ENCODE data around the gene UBA3. TPM values are rescaled to one million over a fixed set of nuclear protein-coding genes. Genes with fewer than 3 reads are reported as not detected.

UBA3 gene
- total RNA-seq, 6 donors from 2014 or later: 36.8 to 71.9 (median 50.5) TPM

GRCh38 chr3:69012100-69012799 lies 67.9 kb downstream of the UBA3 start:
- Histone ChIP-seq H3K27ac (peak overlapping the region; percentile 95 to 100 (median 98)), H3K4me3 (peak overlapping the region; percentile 72 to 83 (median 78)), H3K27me3 (no peaks in the 10 kb centered on the region), H3K36me3 (peaks cover 0 to 32% (median 3%) of the 10 kb centered on the region in 4 donors), H3K9me3 (no peaks in the 10 kb centered on the region), H3K4me1 (peaks cover 16 to 40% (median 32%) of the 10 kb centered on the region in 4 donors)
- TF ChIP-seq POLR2A (IDR thresholded peaks at IDR 0.05): peak in 1 of 4 donors; percentile 35
- peak in 1 of 2 donors; percentile 15 for TF ChIP-seq POLR2AphosphoS5 (IDR thresholded peaks at IDR 0.05)
- no peak for TF ChIP-seq CTCF (IDR thresholded peaks at IDR 0.05)
- TF ChIP-seq EP300 (IDR thresholded peaks at IDR 0.05): peak in 1 of 4 donors; percentile 32
- ATAC-seq (ENCODE audit: low FRiP score in 2 of 2) (peak; percentile 0 to 43), DNase-seq (peak; percentile 37 to 81)
- 54 to 57% methylated on average over 17 to 22 of the region's 22 CpGs for WGBS, 2 donors

- peaks cover 20 to 36% (median 30%) of the 10 kb centered on the region in 4 donors for H3K4me1 ChIP-seq
- WGBS, 2 donors: 85 to 88% methylated on average over 8 of the region's 8 CpGs
Measured at GRCh38 chr3:69011096-69011730, 69.0 kb downstream of the UBA3 start.

GRCh38 chr3:69009559-69010410 lies 70.4 kb downstream of the UBA3 start:
- Histone ChIP-seq H3K4me3 (no peak overlapping the region), H3K27me3 (no peaks in the 10 kb centered on the region), H3K27ac (peak overlapping the region; percentile 45 to 100 (median 78)), H3K4me1 (peaks cover 20 to 44% (median 29%) of the 10 kb centered on the region in 4 donors), H3K9me3 (no peaks in the 10 kb centered on the region), H3K36me3 (peaks cover 7 to 57% (median 11%) of the 10 kb centered on the region in 4 donors)
- TF ChIP-seq CTCF (IDR thresholded peaks at IDR 0.05) (no peak), EP300 (IDR thresholded peaks at IDR 0.05) (no peak), POLR2AphosphoS5 (IDR thresholded peaks at IDR 0.05) (no peak), POLR2A (IDR thresholded peaks at IDR 0.05) (no peak)
- 58 to 64% methylated on average over 3 of the region's 3 CpGs for WGBS, 2 donors
- DNase-seq (no peak), ATAC-seq (ENCODE audit: low FRiP score in 2 of 2) (no peak)

More at GRCh38 chr3:69011096-69011730, 69.0 kb downstream of the UBA3 start:
- peaks cover 7 to 42% (median 10%) of the 10 kb centered on the region in 4 donors for H3K36me3 ChIP-seq
- ATAC-seq (ENCODE audit: low FRiP score in 2 of 2) (no peak), DNase-seq (no peak)
- H3K4me3 ChIP-seq: peak overlapping the region in 1 of 4 donors; percentile 83
- peak overlapping the region; percentile 95 to 100 (median 98) for H3K27ac ChIP-seq
- H3K27me3 ChIP-seq: no peaks in the 10 kb centered on the region
- no peaks in the 10 kb centered on the region for H3K9me3 ChIP-seq
- no peak for TF ChIP-seq EP300 (IDR thresholded peaks at IDR 0.05)
- TF ChIP-seq POLR2AphosphoS5 (IDR thresholded peaks at IDR 0.05): no peak
- no peak for TF ChIP-seq POLR2A (IDR thresholded peaks at IDR 0.05)
- no peak for TF ChIP-seq CTCF (IDR thresholded peaks at IDR 0.05)

- no peaks in the 10 kb centered on the region for H3K9me3 ChIP-seq
- peak overlapping the region; percentile 45 to 100 (median 78) for H3K27ac ChIP-seq
- DNase-seq: no peak
- no peaks in the 10 kb centered on the region for H3K27me3 ChIP-seq
- H3K4me3 ChIP-seq: no peak overlapping the region
- 48 to 58% methylated on average over 2 of the region's 2 CpGs for WGBS, 2 donors
- TF ChIP-seq POLR2AphosphoS5 (IDR thresholded peaks at IDR 0.05): no peak
- no peak for TF ChIP-seq CTCF (IDR thresholded peaks at IDR 0.05)
- no peak for TF ChIP-seq EP300 (IDR thresholded peaks at IDR 0.05)
- no peak for TF ChIP-seq POLR2A (IDR thresholded peaks at IDR 0.05)
- H3K4me1 ChIP-seq: peaks cover 16 to 38% (median 22%) of the 10 kb centered on the region in 4 donors
- H3K36me3 ChIP-seq: peaks cover 7 to 65% (median 19%) of the 10 kb centered on the region in 4 donors
- no peak for ATAC-seq (ENCODE audit: low FRiP score in 2 of 2)
Measured at GRCh38 chr3:69008980-69009379, 71.2 kb downstream of the UBA3 start.
